Measurements from ENCODE around the gene MRPL40.

Gene MRPL40

GRCh38 chr22:19466126-19466716 is 33.9 kb downstream of the MRPL40 start:
- H3K4me1 ChIP-seq = peaks cover 0 to 22% (median 16%) of the 10 kb centered on the region in 10 experiments; a peak in 14 of 20 replicates
- H3K36me3 ChIP-seq = peaks cover 88 to 100% (median 97%) of the 10 kb centered on the region in 11 experiments
- H3K9ac ChIP-seq = peak overlapping the region in 1 of 11 experiments; percentile 38; a peak in 1 of 22 replicates
- H3K9me3 ChIP-seq (replicated peaks in 1 of 11) = no peaks in the 10 kb centered on the region
- peaks cover 0 to 64% (median 40%) of the 10 kb centered on the region in 11 experiments; a peak in 18 of 22 replicates for H4K20me1 ChIP-seq
- no peak overlapping the region for H3K4me3 ChIP-seq
- no peak for TF ChIP-seq Cebpa-rat (IDR thresholded peaks at IDR 0.05)
- H3K4me2 ChIP-seq = no peak overlapping the region
- no peaks in the 10 kb centered on the region for H3K27me3 ChIP-seq
- no peak overlapping the region for H3K27ac ChIP-seq

GRCh38 chr22:19466848-19467752 is 34.8 kb downstream of the MRPL40 start:
- no peak for TF ChIP-seq Cebpa-rat (IDR thresholded peaks at IDR 0.05)
- Histone ChIP-seq H3K27me3 (no peaks in the 10 kb centered on the region), H3K4me3 (no peak overlapping the region), H4K20me1 (peaks cover 0 to 73% (median 49%) of the 10 kb centered on the region in 11 experiments; a peak in 18 of 22 replicates), H3K4me2 (no peak overlapping the region), H3K27ac (no peak overlapping the region), H3K36me3 (peaks cover 88 to 100% (median 98%) of the 10 kb centered on the region in 11 experiments), H3K9me3 (replicated peaks in 1 of 11) (no peaks in the 10 kb centered on the region), H3K9ac (no peak overlapping the region), H3K4me1 (peaks cover 0 to 22% (median 16%) of the 10 kb centered on the region in 10 experiments; a peak in 14 of 20 replicates)

- H3K4me3 ChIP-seq = no peak overlapping the region
- H3K9me3 ChIP-seq (replicated peaks in 1 of 11) = no peaks in the 10 kb centered on the region
- no peaks in the 10 kb centered on the region for H3K27me3 ChIP-seq
- H3K27ac ChIP-seq = no peak overlapping the region
- peaks cover 0 to 81% (median 56%) of the 10 kb centered on the region in 11 experiments; a peak in 18 of 22 replicates for H4K20me1 ChIP-seq
- H3K4me2 ChIP-seq = no peak overlapping the region
- H3K36me3 ChIP-seq = peaks cover 95 to 100% (median 98%) of the 10 kb centered on the region in 11 experiments
- H3K4me1 ChIP-seq = peaks cover 0 to 22% (median 16%) of the 10 kb centered on the region in 10 experiments; a peak in 14 of 20 replicates
- H3K9ac ChIP-seq = no peak overlapping the region
- TF ChIP-seq Cebpa-rat (IDR thresholded peaks at IDR 0.05) = no peak
These were observed 35.6 kb downstream of the MRPL40 start for GRCh38 chr22:19467912-19468311.

GRCh38 chr22:19469421-19469820 is 37.1 kb downstream of the MRPL40 start:
- H3K27me3 ChIP-seq = no peaks in the 10 kb centered on the region
- TF ChIP-seq Cebpa-rat (IDR thresholded peaks at IDR 0.05) = no peak
- H3K4me2 ChIP-seq = no peak overlapping the region
- H3K9me3 ChIP-seq (replicated peaks in 1 of 11) = no peaks in the 10 kb centered on the region
- no peak overlapping the region; a peak in 1 of 22 replicates for H3K9ac ChIP-seq
- peaks cover 97 to 100% (median 100%) of the 10 kb centered on the region in 11 experiments for H3K36me3 ChIP-seq
- H4K20me1 ChIP-seq = peaks cover 0 to 92% (median 68%) of the 10 kb centered on the region in 11 experiments; a peak in 19 of 22 replicates
- no peak overlapping the region for H3K4me3 ChIP-seq
- no peak overlapping the region for H3K27ac ChIP-seq
- peaks cover 0 to 12% (median 9%) of the 10 kb centered on the region in 10 experiments; a peak in 14 of 20 replicates for H3K4me1 ChIP-seq

GRCh38 chr22:19470010-19470409 is 37.7 kb downstream of the MRPL40 start:
- H3K4me1 ChIP-seq = peaks cover 0 to 6% (median 3%) of the 10 kb centered on the region in 10 experiments; a peak in 7 of 20 replicates
- H3K4me2 ChIP-seq = no peak overlapping the region
- no peak overlapping the region for H3K9ac ChIP-seq
- peaks cover 0 to 92% (median 69%) of the 10 kb centered on the region in 11 experiments; a peak in 19 of 22 replicates for H4K20me1 ChIP-seq
- H3K4me3 ChIP-seq = no peak overlapping the region
- H3K36me3 ChIP-seq = peaks cover 97 to 100% (median 100%) of the 10 kb centered on the region in 11 experiments
- no peaks in the 10 kb centered on the region for H3K9me3 ChIP-seq (replicated peaks in 1 of 11)
- H3K27ac ChIP-seq = no peak overlapping the region
- H3K27me3 ChIP-seq = no peaks in the 10 kb centered on the region
- no peak for TF ChIP-seq Cebpa-rat (IDR thresholded peaks at IDR 0.05)

GRCh38 chr22:19471572-19471971 is 39.2 kb downstream of the MRPL40 start:
- H3K9ac ChIP-seq = no peak overlapping the region
- H3K36me3 ChIP-seq = peaks cover 87 to 100% (median 97%) of the 10 kb centered on the region in 11 experiments
- no peaks in the 10 kb centered on the region for H3K9me3 ChIP-seq (replicated peaks in 1 of 11)

GRCh38 chr22:19472233-19472632 is 39.9 kb downstream of the MRPL40 start:
- no peaks in the 10 kb centered on the region for H3K27me3 ChIP-seq
- no peaks in the 10 kb centered on the region for H3K9me3 ChIP-seq (replicated peaks in 1 of 11)
- H4K20me1 ChIP-seq = peaks cover 14 to 97% (median 82%) of the 10 kb centered on the region in 11 experiments; a peak in 21 of 22 replicates
- H3K27ac ChIP-seq = no peak overlapping the region
- H3K36me3 ChIP-seq = peaks cover 80 to 96% (median 90%) of the 10 kb centered on the region in 11 experiments
- peaks cover 2 to 10% (median 4%) of the 10 kb centered on the region in 10 experiments; a peak in 19 of 20 replicates for H3K4me1 ChIP-seq
- H3K9ac ChIP-seq = 0 out of 22 replicates have a peak overlapping the region, but pooled peaks of 1 of the 11 experiments have one; percentile 13
- TF ChIP-seq Cebpa-rat (IDR thresholded peaks at IDR 0.05) = no peak
- H3K4me2 ChIP-seq = no peak overlapping the region
- H3K4me3 ChIP-seq = no peak overlapping the region

More at GRCh38 chr22:19471572-19471971, 39.2 kb downstream of the MRPL40 start:
- Histone ChIP-seq H3K4me2 (no peak overlapping the region), H3K4me1 (peaks cover 0 to 6% (median 0%) of the 10 kb centered on the region in 10 experiments; a peak in 3 of 20 replicates), H3K27me3 (no peaks in the 10 kb centered on the region), H3K27ac (no peak overlapping the region), H4K20me1 (peaks cover 11 to 100% (median 80%) of the 10 kb centered on the region in 11 experiments; a peak in 21 of 22 replicates), H3K4me3 (no peak overlapping the region)
- no peak for TF ChIP-seq Cebpa-rat (IDR thresholded peaks at IDR 0.05)

- no peak overlapping the region for H3K4me2 ChIP-seq
- H3K4me3 ChIP-seq = no peak overlapping the region
- no peaks in the 10 kb centered on the region for H3K27me3 ChIP-seq
- peaks cover 67 to 82% (median 77%) of the 10 kb centered on the region in 11 experiments for H3K36me3 ChIP-seq
- peak overlapping the region in 1 of 11 experiments; percentile 0; a peak in 1 of 22 replicates for H3K9ac ChIP-seq
- H3K27ac ChIP-seq = no peak overlapping the region
- H3K9me3 ChIP-seq (replicated peaks in 1 of 11) = no peaks in the 10 kb centered on the region
- peaks cover 10 to 20% (median 13%) of the 10 kb centered on the region in 10 experiments; a peak in 19 of 20 replicates for H3K4me1 ChIP-seq
- no peak for TF ChIP-seq Cebpa-rat (IDR thresholded peaks at IDR 0.05)
- H4K20me1 ChIP-seq = peaks cover 27 to 97% (median 84%) of the 10 kb centered on the region in 11 experiments; a peak in 21 of 22 replicates
These were observed 41.2 kb downstream of the MRPL40 start for GRCh38 chr22:19473578-19473977.

All from BLaER1 treated with 17β-estradiol and CSF1 and Interleukin-3, amounts not matched to agents 10 nM and 100 nM (cell line).